K562 (cell line): Measurements from ENCODE around the gene PIP4K2C. TPM values are rescaled to one million over a fixed set of nuclear protein-coding genes. Genes with fewer than 3 reads are reported as not detected.
A peak's percentile ranks its signal among the peaks of the same experiment; 100 is the strongest.

ENCODE experiments used
- ATAC-seq: fragments of 200-7000 bp; cut with Tn5 transposase; 3 replicates; pipeline ENCODE4 v1.9.1; 2020; ENCODE audit warnings: moderate library complexity
- BruUV-seq: library from RNA; stranded (reverse); fragments of 400-500 nt; replicated peaks from 2 replicates; lab custom pipeline; 2021; lab: Mats Ljungman, UMichigan
- CTCF ChIA-PET: fragments of 300-600 bp; formaldehyde crosslinking; extraction: SDS; loops from one replicate; lab custom pipeline; 2021; ENCODE audit warnings: low intra/inter-chr PET ratio; lab: Yijun Ruan, JAX
- POLR2A ChIA-PET: fragments of 300-600, 350-650 bp; sonication (Branson Sonifier 250); formaldehyde crosslinking; extraction: SDS; loops from one replicate; lab custom pipeline; 2021; ENCODE audit warnings: antibody characterized with exemption, inconsistent platforms; lab: Yijun Ruan, JAX
- DNase-seq, 4 experiments: peaks; one replicate each; pipeline versions ENCODE4 v3.0.0 to v3.0.0-alpha.2; 2011 to 2018; ENCODE audit warnings: low spot score in 3 of 4, mixed read lengths in 3 of 4; ENCODE audit errors: extremely low read depth in 1 of 4
- FAIRE-seq: peaks from 2 replicates; lab custom pipeline; 2011; peaks lifted over from hg19 to GRCh38; lab: Jason Lieb, UNC
- H2AFZ ChIP-seq: 2 replicates; pipeline ENCODE4 v1.6.0; 2011; ENCODE audit warnings: low read depth, low read length, control low read depth, inconsistent platforms
- H3K27ac ChIP-seq: fragments of 200-600 bp; 3 replicates; pipeline ENCODE4 v1.8.0; 2011; ENCODE audit warnings: low read depth, mild to moderate bottlenecking, control low read depth, inconsistent platforms, low read length, moderate library complexity, mixed read lengths; ENCODE audit errors: extremely low read depth
- H3K27me3 ChIP-seq, 2 experiments: fragments of 300-600 bp in 1 of 2; 2 replicates in 1 of 2; 3 replicates in 1 of 2; pipeline versions ENCODE4 v1.6.0 to v1.8.0; 2011; ENCODE audit warnings: inconsistent platforms in 2 of 2, low read length in 2 of 2, mild to moderate bottlenecking in 1 of 2, mixed read lengths in 1 of 2, moderate library complexity in 1 of 2; ENCODE audit not compliant: control insufficient read depth in 2 of 2, insufficient read depth in 2 of 2
- H3K36me3 ChIP-seq: fragments of 300-600 bp; 3 replicates; pipeline ENCODE4 v1.8.0; 2011; ENCODE audit warnings: mild to moderate bottlenecking, low read length, inconsistent platforms; ENCODE audit not compliant: control insufficient read depth, insufficient read depth
- H3K4me1 ChIP-seq, 2 experiments: fragments of 200-600 bp in 1 of 2; replicated peaks in 1 of 2; 2 replicates in 1 of 2; 3 replicates in 1 of 2; pipeline versions ENCODE4 v1.5.1 to v1.8.0; 2011; ENCODE audit warnings: inconsistent platforms in 2 of 2, low read length in 2 of 2, mild to moderate bottlenecking in 1 of 2, mixed read lengths in 1 of 2, moderate library complexity in 1 of 2; ENCODE audit not compliant: control insufficient read depth in 2 of 2, insufficient read depth in 2 of 2
- H3K4me2 ChIP-seq: 2 replicates; pipeline ENCODE4 v1.6.1; 2011; ENCODE audit warnings: low read length, control low read depth, inconsistent platforms, mixed read lengths; ENCODE audit not compliant: insufficient read depth
- H3K4me3 ChIP-seq: fragments of 200-600 bp; sonication (generic), shearing (Covaris generic); 2 replicates; pipeline ENCODE4 v1.5.1; 2016; ENCODE audit warnings: control low read depth, inconsistent platforms
- H3K79me2 ChIP-seq: fragments of 200-600 bp; 3 replicates; pipeline ENCODE4 v1.8.0; 2011; ENCODE audit warnings: low read length, inconsistent platforms; ENCODE audit not compliant: control insufficient read depth, insufficient read depth
- H3K9ac ChIP-seq, 2 experiments: 2 replicates each; pipeline versions ENCODE4 v1.6.0 to v1.6.1; 2011; ENCODE audit warnings: low read depth in 2 of 2, low read length in 2 of 2, control low read depth in 1 of 2, inconsistent platforms in 1 of 2, mild to moderate bottlenecking in 1 of 2, mixed read lengths in 1 of 2; ENCODE audit not compliant: insufficient read depth in 1 of 2
- H3K9me1 ChIP-seq: one replicate; pipeline ENCODE4 v1.6.0; 2011; ENCODE audit warnings: inconsistent platforms, mild to moderate bottlenecking, low read length, moderate library complexity; ENCODE audit not compliant: control insufficient read depth, insufficient read depth
- H3K9me3 ChIP-seq: replicated peaks from 2 replicates; pipeline ENCODE4 v1.5.1; 2011; ENCODE audit warnings: low read depth, low read length, inconsistent platforms; ENCODE audit not compliant: control insufficient read depth, insufficient read depth
- H4K20me1 ChIP-seq: replicated peaks from 2 replicates; pipeline ENCODE4 v1.6.1; 2011; ENCODE audit warnings: low read length, inconsistent platforms, mixed read lengths; ENCODE audit not compliant: control insufficient read depth, insufficient read depth
- ETV1 ChIP-seq: fragments of 450-650 bp; conservative IDR thresholded peaks from 2 replicates; pipeline ENCODE4 v1.6.1; 2016; ENCODE audit warnings: missing genetic modification characterization, control low read depth, low read depth, missing compliant biosample characterization
- FOXP1 ChIP-seq: sonication (generic); formaldehyde crosslinking; IDR thresholded peaks from 2 replicates; pipeline ENCODE4 v1.8.0; 2022; ENCODE audit warnings: mild to moderate bottlenecking, missing genetic modification reagents
- HNRNPUL1 ChIP-seq: fragments of 200-400 bp; formaldehyde crosslinking; IDR thresholded peaks from 2 replicates; pipeline ENCODE4 v1.6.1; 2017; ENCODE audit warnings: low read length
- MBD2 ChIP-seq: sonication (generic); IDR thresholded peaks from 2 replicates; pipeline ENCODE4 v1.6.1; 2016; ENCODE audit warnings: low read depth, borderline replicate concordance
- PHF21A ChIP-seq: fragments of 450-650 bp; IDR thresholded peaks from 2 replicates; pipeline ENCODE4 v1.6.1; 2017; ENCODE audit warnings: low read depth, borderline replicate concordance
- PURB ChIP-seq: sonication (generic); formaldehyde crosslinking; IDR thresholded peaks from 2 replicates; pipeline ENCODE4 v1.9.0; 2021; ENCODE audit warnings: low read depth, mild to moderate bottlenecking, missing genetic modification reagents
- RB1 ChIP-seq: fragments of 450-650 bp; IDR thresholded peaks from 2 replicates; pipeline ENCODE4 v1.6.1; 2017; ENCODE audit warnings: low read depth, mild to moderate bottlenecking
- RBFOX2 ChIP-seq: fragments of 200-400 bp; formaldehyde crosslinking; IDR thresholded peaks from 2 replicates; pipeline ENCODE4 v1.6.1; 2017; ENCODE audit warnings: low read depth, mild to moderate bottlenecking, low read length, moderate library complexity
- SMARCA4 ChIP-seq: fragments of 450-650 bp; IDR thresholded peaks from 2 replicates; pipeline ENCODE4 v1.6.1; 2016
- ZBTB7A ChIP-seq: IDR thresholded peaks from 2 replicates; pipeline ENCODE4 v1.6.1; 2011; ENCODE audit warnings: low read depth, mild to moderate bottlenecking, low read length, moderate library complexity, borderline replicate concordance; ENCODE audit not compliant: control insufficient read depth
- ZNF445 ChIP-seq: fragments of 250-450 bp; sonication (Bioruptor Pico); IDR thresholded peaks from 2 replicates; pipeline ENCODE4 v1.4.0; 2020; ENCODE audit warnings: low read depth, mild to moderate bottlenecking, moderate library complexity
- WGBS: fragments of 100-300 bp; shearing (Covaris generic); methylation state at CpG from one replicate; pipeline ENCODE4 v1.1.6; 2016; ENCODE audit warnings: low coverage, mixed read lengths; ENCODE audit not compliant: insufficient coverage; ENCODE audit errors: missing lambda C conversion rate; 5-methylcytosine and 5-hydroxymethylcytosine counted together
- in situ Hi-C: fragments of 300-500 bp; cut with MboI; formaldehyde crosslinking; loops from 4 replicates; pipeline ENCODE4 v1.15.0; 2018; ENCODE audit warnings: inconsistent platforms, mixed read lengths
- intact Hi-C: fragments of 100-400 bp; cut with micrococcal nuclease; formaldehyde crosslinking; loops from 2 replicates; pipeline ENCODE4 v1.14.2; 2022
- polyA plus RNA-seq, 8 experiments: library from polyadenylated mRNA; depleted of rRNA in 4 of 8; stranded (reverse) in 5 of 8; unstranded in 3 of 8; fragments of >200 nt; fragmentation: Nextera tagmentation in 2 of 8; fragmentation: Illumina TruSeq in 1 of 8; extraction: Ambion mirVana in 2 of 8; extraction: Trizol in 1 of 8; gene quantifications; 2 replicates each; pipeline versions ENCODE4 v1.2.1 to v1.2.3, GENCODE V29; 2011 to 2014; ENCODE audit warnings: inconsistent platforms in 1 of 8, missing spikeins in 1 of 8
- total RNA-seq, 7 experiments: library from RNA; depleted of rRNA in 6 of 7; stranded (reverse); fragments of >200 nt in 6 of 7; fragmentation: Illumina TruSeq in 2 of 7; extraction: Trizol in 2 of 7; gene quantifications; 2 replicates each; pipeline versions ENCODE4 v1.2.1 to v1.2.3, GENCODE V29; 2011 to 2021; ENCODE audit warnings: low replicate concordance in 1 of 7

PIP4K2C gene
- total and polyA plus RNA-seq, 9 of the 15 experiments (the other 6 are each of a cell fraction or from before 2014, with no cell fraction given) = 9.0 to 41.4 (median 18.3) TPM

- ChIA-PET POLR2A (interaction anchor here (0.5 to 0.7 kb wide), 3 partner anchors 15 to 108 kb away, joined by 3 read pairs; no protein-coding TSS in a partner anchor), CTCF (interaction anchor here (0.7 kb wide), 1 partner anchor 61 kb away, joined by 3 read pairs; no protein-coding TSS in a partner anchor)
- BruUV-seq = no TSS peak
- WGBS = 83% methylated on average over 13 of the region's 26 CpGs
- Histone ChIP-seq H3K9ac (peak overlapping the region; percentile 84 to 99; a peak in 3 of 4 replicates), H3K27ac (no peak overlapping the region), H3K27me3 (no peaks in the 10 kb centered on the region), H4K20me1 (no peaks in the 10 kb centered on the region), H3K4me1 (peaks cover 0 to 34% of the 10 kb centered on the region in 2 experiments; a peak in 3 of 5 replicates), H3K4me3 (peak overlapping the region; percentile 79), H2AFZ (0 out of 2 replicates have a peak overlapping the region, but pooled peaks have one; percentile 72), H3K4me2 (peak overlapping the region; percentile 81), H3K9me3 (no peaks in the 10 kb centered on the region), H3K9me1 (no peaks in the 10 kb centered on the region), H3K79me2 (0 out of 3 replicates have a peak, but pooled peaks cover 5% of the 10 kb centered on the region), H3K36me3 (peaks cover 38% of the 10 kb centered on the region; the same call in 2 of the 3 replicates)
- TF ChIP-seq ZBTB7A (0 out of 2 replicates have a peak, but pooled peaks have one; percentile 22), RBFOX2 (peak; percentile 38), ETV1 (tag) (no peak), FOXP1 (no peak), PURB (CRISPR knock-in tag) (no peak), MBD2 (no peak), PHF21A (no peak), RB1 (no peak), ZNF445 (CRISPR knock-in tag) (no peak), HNRNPUL1 (no peak), SMARCA4 (no peak)
- in situ Hi-C loops = no loop called here
- DNase-seq = no peak
- no peak for ATAC-seq
- intact Hi-C loops = loop anchor here (2.0 kb wide), 2 partner anchors 49 to 105 kb away; no protein-coding TSS in a partner anchor
- no peak for FAIRE-seq
Observed at GRCh38 chr12:57631566-57632072, 40.6 kb downstream of the PIP4K2C start.
